K562 treated with DMSO at 1 percent for 12 hours (cell line): ENCODE data around the gene SYAP1. TPM values are rescaled to one million over a fixed set of nuclear protein-coding genes. Genes with fewer than 3 reads are reported as not detected.

Experiments used
- total RNA-seq: library from RNA; unstranded; fragments of 300-600 nt; gene quantifications from 2 replicates; pipeline ENCODE4 v1.2.3, GENCODE V29; 2022; ENCODE audit not compliant: insufficient read depth

Gene SYAP1
- total RNA-seq: 11.9 and 22.1 TPM in 2 replicates

DNA sequence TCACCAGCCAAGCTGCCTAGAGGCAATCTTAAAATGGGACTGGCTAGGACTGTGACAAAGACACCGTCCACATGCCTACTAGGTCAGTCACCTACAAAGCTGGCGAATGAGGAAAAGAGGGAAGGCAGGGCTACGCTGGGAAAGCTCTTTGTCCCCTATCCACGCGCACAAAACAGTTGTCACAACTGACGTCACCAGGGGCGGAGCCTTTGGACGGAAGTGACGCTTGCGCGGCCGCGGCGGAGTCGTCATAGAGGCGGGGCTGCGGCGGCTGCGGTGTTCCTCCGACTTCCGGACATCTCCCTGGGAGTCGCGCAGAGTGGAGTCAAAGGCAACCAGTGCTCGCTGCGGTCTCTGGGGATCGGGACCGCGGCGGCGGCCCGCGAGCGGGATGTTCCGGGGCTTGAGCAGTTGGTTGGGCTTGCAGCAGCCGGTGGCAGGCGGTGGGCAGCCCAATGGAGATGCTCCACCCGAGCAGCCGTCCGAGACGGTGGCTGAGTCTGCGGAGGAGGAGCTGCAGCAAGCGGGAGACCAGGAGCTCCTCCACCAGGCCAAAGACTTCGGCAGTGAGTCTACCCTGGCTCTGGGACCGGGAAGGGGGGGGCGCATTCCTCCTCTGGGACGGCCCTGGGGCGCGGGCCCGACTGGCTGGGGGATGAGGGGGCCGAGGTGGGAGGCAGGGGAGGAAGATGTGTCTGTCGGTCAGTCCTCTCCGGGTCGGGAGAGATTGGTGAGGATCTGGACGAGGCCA lies at the start of gene SYAP1:
Gene SYAP1 (plus strand): TSS at position 279 of the 751 bp plus-strand sequence. CDS start 113 bp downstream, at position 392.

GRCh38 chrX:16712548-16713155 lies 6.8 kb upstream of the SYAP1 start, which contains the start of gene CTPS2:
Gene CTPS2 (minus strand): TSS chrX:16712669. CDS start chrX:16702902, 9,767 bp downstream.

DNA sequence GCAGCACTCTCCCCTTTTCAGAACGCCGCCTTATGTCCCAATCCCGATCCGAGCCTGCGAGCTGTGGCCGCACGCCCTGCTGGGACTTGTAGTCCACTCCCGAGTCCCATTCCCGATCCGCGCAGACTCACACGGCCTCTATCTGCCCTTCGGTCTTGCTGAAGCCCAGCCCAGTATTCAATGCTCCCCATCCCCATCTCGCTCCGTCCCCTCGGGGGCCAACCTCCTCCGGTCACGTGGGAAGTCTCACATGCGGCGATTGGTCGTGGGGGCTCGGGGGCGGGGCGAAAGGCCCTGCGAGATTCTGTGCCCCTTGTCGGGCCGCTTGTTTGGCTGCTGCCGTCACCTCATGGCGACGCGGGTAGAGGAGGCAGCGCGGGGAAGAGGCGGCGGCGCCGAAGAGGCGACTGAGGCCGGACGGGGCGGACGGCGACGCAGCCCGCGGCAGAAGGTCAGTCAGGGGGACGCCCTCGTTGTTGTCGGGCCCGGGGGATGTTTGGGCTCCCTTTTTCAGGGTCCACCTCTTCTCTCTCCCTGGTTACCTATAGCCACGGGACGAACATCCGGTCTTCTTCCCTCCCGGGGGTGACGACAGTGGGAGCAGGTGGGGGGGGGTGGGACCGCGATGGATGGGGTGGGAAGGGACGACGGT lies 66.9 kb downstream of the SYAP1 start, which contains the start of gene TXLNG:
Gene TXLNG (plus strand): TSS at position 328 of the 652 bp plus-strand sequence. CDS start 22 bp downstream, at position 350.

Other genes with a start within 250 kb of the SYAP1 start
- not detected in 2 replicates for gene S100G, start 69.5 kb upstream of the SYAP1 start, total RNA-seq
- 5.6 and 14.7 TPM in 2 replicates for gene CTPS2, start 6.9 kb upstream of the SYAP1 start, total RNA-seq
- 6.6 and 16.4 TPM in 2 replicates for gene TXLNG, start 66.9 kb downstream of the SYAP1 start, total RNA-seq
- 64.3 and 120 TPM in 2 replicates for gene RBBP7, start 150.8 kb downstream of the SYAP1 start, total RNA-seq
- not detected in 2 replicates for gene REPS2, start 227.0 kb downstream of the SYAP1 start, total RNA-seq